Medulla oblongata (tissue), 1 donor: ENCODE results near the gene PCSK5.
"Not testable (repeated sequence)": the region's sequence is repeated elsewhere in the genome, so short reads cannot be mapped to it uniquely, and the experiment has no call there.

Source experiments
- DNase-seq: peaks from one replicate; pipeline ENCODE4 v3.0.0-alpha.2; 2015; ENCODE audit errors: extremely low spot score

PCSK5 gene

GRCh38 chr9:76246680-76247079 lies 356.2 kb downstream of the PCSK5 start:
- DNase-seq, result no peak

- no peak for DNase-seq
Observed at GRCh38 chr9:76247426-76247825, 357.0 kb downstream of the PCSK5 start.

DNA sequence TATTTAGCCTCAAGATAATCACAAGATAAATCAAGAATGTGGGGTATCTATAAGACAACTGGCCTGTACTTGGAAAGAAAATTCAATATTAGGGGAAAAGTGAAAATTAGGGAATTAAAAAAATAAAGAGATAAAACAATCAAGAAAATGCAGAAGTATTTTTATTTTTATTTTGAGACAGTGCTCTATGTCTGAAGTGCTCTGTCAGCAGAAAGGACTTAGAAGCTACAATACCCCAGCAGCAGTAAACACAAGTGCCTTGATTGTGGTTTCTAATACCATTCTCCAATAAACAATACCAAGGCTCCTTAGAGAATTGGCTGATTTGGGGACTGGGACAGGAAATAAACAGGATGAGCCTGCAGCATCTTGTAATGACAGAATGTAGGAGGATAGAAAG lies 358.8 kb downstream of the PCSK5 start:
- no peak for DNase-seq

GRCh38 chr9:76255781-76256455 lies 365.4 kb downstream of the PCSK5 start:
- DNase-seq, result peak; percentile 47

- no peak for DNase-seq
Observed at GRCh38 chr9:76257311-76257710, 366.8 kb downstream of the PCSK5 start.

DNA sequence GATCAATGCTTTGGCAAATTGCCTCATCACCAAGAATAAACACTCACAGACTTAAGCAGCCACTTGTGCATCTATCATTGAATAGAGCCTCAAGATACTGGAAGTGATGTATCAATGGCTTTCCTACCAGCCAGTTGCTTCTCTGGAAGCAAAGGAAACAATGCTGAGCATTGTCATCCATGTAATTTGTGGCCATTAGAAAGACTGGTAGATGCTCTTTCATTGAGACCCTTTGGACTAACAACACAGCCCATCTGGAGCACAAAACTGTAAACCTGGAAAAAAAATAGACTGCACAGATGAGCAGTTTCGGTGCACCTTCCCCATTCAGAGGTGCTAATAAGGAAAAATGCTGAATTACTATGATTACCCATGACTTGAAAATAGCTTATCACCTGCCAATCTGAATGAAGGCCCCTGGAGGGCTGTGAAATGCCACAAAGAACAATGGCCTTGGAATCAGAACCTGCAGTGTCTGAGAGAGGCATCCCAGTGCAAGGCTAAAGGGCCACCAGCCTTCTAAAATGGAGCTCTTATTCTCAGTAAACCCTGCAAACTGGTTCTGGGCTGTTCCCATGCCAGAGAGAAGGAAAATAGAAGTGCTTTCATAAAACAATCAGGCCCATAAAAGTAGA lies 376.3 kb downstream of the PCSK5 start:
- no peak for DNase-seq

- DNase-seq, result no peak
Observed at GRCh38 chr9:76267284-76267652, 376.8 kb downstream of the PCSK5 start.

GRCh38 chr9:76269789-76270188 lies 379.3 kb downstream of the PCSK5 start:
- DNase-seq, result no peak

DNA sequence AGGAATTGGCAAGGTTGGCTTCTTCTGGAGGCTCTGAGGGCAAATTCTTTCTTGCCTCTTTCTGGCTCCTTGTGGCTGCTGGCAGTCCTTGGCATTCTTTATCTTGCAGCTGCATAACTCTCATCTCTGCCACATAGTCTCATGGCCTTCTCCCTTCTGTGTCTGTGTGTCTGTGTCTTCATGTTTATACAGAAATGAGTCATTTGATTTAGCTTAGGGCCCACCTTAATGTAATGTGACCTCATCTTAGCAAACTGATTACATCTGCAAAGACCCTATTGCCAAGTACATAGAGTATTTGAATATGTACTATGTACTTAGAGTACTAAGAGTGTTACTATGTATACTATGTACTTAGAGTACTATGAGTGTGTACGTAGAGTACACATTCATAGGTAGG lies 381.3 kb downstream of the PCSK5 start:
- DNase-seq, result no peak

DNA sequence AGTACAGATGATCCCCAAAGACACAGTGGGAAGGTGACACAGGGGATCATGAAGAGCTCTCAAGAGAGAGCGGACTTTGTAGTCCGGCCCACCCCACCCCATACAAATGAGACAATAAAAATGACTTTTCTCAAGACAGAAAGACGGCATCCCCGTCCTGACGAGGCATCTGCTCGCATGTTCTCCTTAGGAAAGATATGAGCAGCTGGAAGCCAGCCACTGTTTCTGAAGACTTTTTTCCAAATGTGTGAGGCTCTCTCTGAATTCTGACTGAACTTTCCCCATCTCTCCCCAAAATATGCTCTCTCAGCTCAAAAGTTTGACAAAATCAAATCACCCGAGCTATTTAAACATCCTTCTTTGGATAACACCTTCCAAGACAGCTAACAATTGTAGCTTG lies 398.6 kb downstream of the PCSK5 start:
- no peak for DNase-seq

DNA sequence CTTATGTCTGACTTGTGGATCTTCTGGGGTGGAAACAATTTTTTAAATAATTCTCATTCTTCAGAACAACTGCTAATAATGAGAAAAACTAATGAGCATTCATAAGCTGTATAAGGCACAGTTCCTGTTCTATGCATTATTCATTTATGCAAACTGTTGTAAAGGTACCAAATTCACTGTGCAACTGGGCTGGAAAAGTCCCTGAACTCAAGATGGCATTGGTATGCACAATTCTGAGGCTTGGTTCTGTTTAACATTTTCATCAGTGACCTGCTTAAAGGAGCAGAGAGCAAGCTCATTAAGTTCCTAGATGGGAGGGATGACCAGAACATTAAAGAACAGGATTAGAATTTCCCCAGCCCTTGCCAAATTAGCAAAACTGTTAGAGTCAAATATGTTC lies 399.2 kb downstream of the PCSK5 start:
- no peak for DNase-seq

GRCh38 chr9:76290555-76290954 lies 400.1 kb downstream of the PCSK5 start:
- no peak for DNase-seq

GRCh38 chr9:76292246-76292645 lies 401.8 kb downstream of the PCSK5 start:
- no peak for DNase-seq

- no peak for DNase-seq
Observed at GRCh38 chr9:76292658-76293057, 402.2 kb downstream of the PCSK5 start.

DNA sequence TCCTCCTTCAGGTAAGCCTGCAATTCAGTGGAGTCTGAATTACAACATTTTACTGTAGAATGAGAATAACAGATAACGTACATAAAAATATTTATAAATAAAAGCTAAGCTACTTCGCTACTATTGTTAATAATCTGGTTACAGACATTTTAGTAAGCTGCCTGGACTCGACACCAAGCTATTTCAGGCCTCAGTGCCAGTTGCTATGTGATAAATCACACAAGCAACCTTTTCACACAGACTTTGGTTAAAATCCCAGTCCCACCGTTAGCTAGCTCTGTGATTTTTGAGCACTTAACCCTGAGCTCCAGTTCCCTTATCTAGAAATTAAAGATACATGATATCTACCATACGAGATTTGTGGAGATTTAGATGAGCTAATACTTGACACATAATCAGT lies 403.8 kb downstream of the PCSK5 start:
- DNase-seq, result no peak

GRCh38 chr9:76296561-76297310 lies 406.3 kb downstream of the PCSK5 start:
- DNase-seq, result no peak

- no peak for DNase-seq
Observed at GRCh38 chr9:76297721-76298239, 407.3 kb downstream of the PCSK5 start.

DNA sequence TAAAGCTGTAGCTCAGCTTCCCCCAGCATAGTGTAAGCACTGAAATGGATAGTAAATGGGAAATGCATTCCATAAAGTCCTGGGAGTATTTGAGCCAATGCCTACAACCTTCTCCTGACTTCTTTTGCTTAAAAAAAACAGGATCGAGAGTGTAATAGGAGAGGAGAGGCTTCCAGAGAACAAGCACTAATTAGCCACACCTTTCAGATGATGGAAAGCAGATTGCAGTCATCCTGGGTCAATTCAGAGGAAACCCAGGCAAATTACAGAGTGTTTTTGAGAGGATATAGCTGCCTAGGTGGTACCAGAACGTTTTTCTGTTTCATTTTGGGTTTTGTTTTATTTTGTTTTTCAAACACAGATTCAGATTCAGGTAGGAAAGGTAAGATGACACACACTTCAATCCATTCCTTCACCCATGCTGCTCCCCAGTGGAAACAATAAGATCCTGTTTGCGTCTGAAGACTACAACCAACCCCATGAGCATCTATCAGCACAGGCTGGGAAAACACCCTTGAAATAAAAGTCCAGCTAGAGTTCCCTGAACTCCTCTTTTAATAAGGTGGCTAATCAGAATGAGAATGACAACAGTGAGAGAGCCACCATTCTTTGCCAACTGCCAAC lies 408.2 kb downstream of the PCSK5 start:
- no peak for DNase-seq

- no peak for DNase-seq
Observed at GRCh38 chr9:76302543-76302942, 412.1 kb downstream of the PCSK5 start.

GRCh38 chr9:76302947-76303550 lies 412.6 kb downstream of the PCSK5 start:
- peak; percentile 52 for DNase-seq

- DNase-seq, result not testable (repeated sequence)
Observed at GRCh38 chr9:76307047-76307446, 416.6 kb downstream of the PCSK5 start.

DNA sequence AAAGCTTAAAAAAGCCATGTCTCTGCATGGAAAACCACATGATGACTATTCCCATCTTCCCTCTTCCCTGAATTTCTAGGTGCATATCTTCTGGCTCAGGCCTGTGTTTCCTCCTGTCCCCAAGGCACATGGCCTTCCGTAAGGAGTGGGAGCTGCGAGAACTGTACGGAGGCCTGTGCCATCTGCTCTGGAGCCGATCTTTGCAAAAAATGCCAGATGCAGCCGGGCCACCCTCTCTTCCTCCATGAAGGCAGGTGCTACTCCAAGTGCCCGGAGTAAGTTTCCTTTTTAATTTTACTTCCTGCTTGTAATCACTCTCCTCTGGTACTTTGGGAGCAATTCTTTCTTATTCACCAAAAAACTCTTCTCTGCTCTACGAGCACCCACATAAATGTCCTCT lies 420.1 kb downstream of the PCSK5 start:
- no peak for DNase-seq
